ENCODE measurements around the gene UBE2G1. TPM values are rescaled to one million over a fixed set of nuclear protein-coding genes. Genes with fewer than 3 reads are reported as not detected.

UBE2G1 gene
- total RNA-seq, 4 donors from 2014 or later, result 50.9 to 77.5 (median 67.9) TPM

GRCh38 chr17:4344926-4345325 is 21.5 kb downstream of the UBE2G1 start:
- no peaks in the 10 kb centered on the region for H3K27me3 ChIP-seq
- H3K27ac ChIP-seq, result no peak overlapping the region
- H3K4me1 ChIP-seq, result peaks cover 0 to 78% (median 15%) of the 10 kb centered on the region in 3 donors
- H3K9me3 ChIP-seq, result no peaks in the 10 kb centered on the region
- ATAC-seq, result no peak
- WGBS, 2 donors (ENCODE audit: low coverage in 1 of 2), result 50 to 67% methylated on average over 1 of the region's 1 CpG
- TF ChIP-seq EP300 (IDR thresholded peaks at IDR 0.05), result no peak
- no peak for TF ChIP-seq POLR2AphosphoS5 (IDR thresholded peaks at IDR 0.05)
- TF ChIP-seq POLR2A (IDR thresholded peaks at IDR 0.05), result no peak
- no peak for TF ChIP-seq CTCF (IDR thresholded peaks at IDR 0.05)
- no peaks in the 10 kb centered on the region for H3K36me3 ChIP-seq
- H3K4me3 ChIP-seq, result no peak overlapping the region

GRCh38 chr17:4342535-4342934 is 23.9 kb downstream of the UBE2G1 start:
- ATAC-seq, result no peak
- TF ChIP-seq POLR2AphosphoS5 (IDR thresholded peaks at IDR 0.05) (no peak), EP300 (IDR thresholded peaks at IDR 0.05) (no peak)
- H3K27me3 ChIP-seq, result no peaks in the 10 kb centered on the region
- H3K36me3 ChIP-seq, result no peaks in the 10 kb centered on the region
- 70 to 88% methylated on average over 4 to 5 of the region's 5 CpGs for WGBS, 2 donors (ENCODE audit: low coverage in 1 of 2)
- no peak overlapping the region for H3K27ac ChIP-seq
- peaks cover 0 to 76% (median 15%) of the 10 kb centered on the region in 3 donors for H3K4me1 ChIP-seq
- H3K4me3 ChIP-seq, result no peak overlapping the region
- no peaks in the 10 kb centered on the region for H3K9me3 ChIP-seq

GRCh38 chr17:4341616-4341977 is 24.9 kb downstream of the UBE2G1 start:
- WGBS, 2 donors (ENCODE audit: low coverage in 1 of 2), result 67 to 79% methylated on average over 4 of the region's 4 CpGs
- Histone ChIP-seq H3K36me3 (no peaks in the 10 kb centered on the region), H3K9me3 (no peaks in the 10 kb centered on the region), H3K4me1 (peaks cover 0 to 74% (median 15%) of the 10 kb centered on the region in 3 donors), H3K4me3 (no peak overlapping the region), H3K27me3 (no peaks in the 10 kb centered on the region), H3K27ac (no peak overlapping the region)
- no peak for ATAC-seq
- TF ChIP-seq EP300 (IDR thresholded peaks at IDR 0.05) (no peak), POLR2A (IDR thresholded peaks at IDR 0.05) (no peak), POLR2AphosphoS5 (IDR thresholded peaks at IDR 0.05) (no peak), CTCF (IDR thresholded peaks at IDR 0.05) (no peak)

GRCh38 chr17:4340914-4341615 is 25.4 kb downstream of the UBE2G1 start:
- no peak overlapping the region for H3K27ac ChIP-seq
- H3K4me1 ChIP-seq, result peaks cover 0 to 69% (median 15%) of the 10 kb centered on the region in 3 donors
- WGBS, 2 donors (ENCODE audit: low coverage in 1 of 2), result 34 to 63% methylated on average over 5 of the region's 5 CpGs
- H3K36me3 ChIP-seq, result no peaks in the 10 kb centered on the region
- no peaks in the 10 kb centered on the region for H3K27me3 ChIP-seq
- no peak for ATAC-seq
- H3K9me3 ChIP-seq, result no peaks in the 10 kb centered on the region
- TF ChIP-seq EP300 (IDR thresholded peaks at IDR 0.05) (no peak), POLR2AphosphoS5 (IDR thresholded peaks at IDR 0.05) (no peak), POLR2A (IDR thresholded peaks at IDR 0.05) (no peak), CTCF (IDR thresholded peaks at IDR 0.05) (no peak)
- H3K4me3 ChIP-seq, result no peak overlapping the region

GRCh38 chr17:4334776-4335584 is 31.5 kb downstream of the UBE2G1 start:
- Histone ChIP-seq H3K4me1 (peaks cover 0 to 62% (median 8%) of the 10 kb centered on the region in 3 donors), H3K4me3 (no peak overlapping the region)
- no peak for ATAC-seq

More at GRCh38 chr17:4334776-4335584, 31.5 kb downstream of the UBE2G1 start:
- no peak overlapping the region for H3K27ac ChIP-seq
- H3K27me3 ChIP-seq, result no peaks in the 10 kb centered on the region
- 38 to 70% methylated on average over 4 to 5 of the region's 5 CpGs for WGBS, 2 donors (ENCODE audit: low coverage in 1 of 2)
- no peaks in the 10 kb centered on the region for H3K36me3 ChIP-seq
- H3K9me3 ChIP-seq, result no peaks in the 10 kb centered on the region
- no peak for TF ChIP-seq POLR2AphosphoS5 (IDR thresholded peaks at IDR 0.05)
- TF ChIP-seq CTCF (IDR thresholded peaks at IDR 0.05), result no peak
- no peak for TF ChIP-seq POLR2A (IDR thresholded peaks at IDR 0.05)
- no peak for TF ChIP-seq EP300 (IDR thresholded peaks at IDR 0.05)
